Activated naive CD4-positive, alpha-beta T cell treated with anti-CD3 and anti-CD28 coated beads for 36 hours (primary cell): ENCODE measurements around the gene TMEM14A. TPM values are rescaled to one million over a fixed set of nuclear protein-coding genes. Genes with fewer than 3 reads are reported as not detected.
"Not testable (repeated sequence)": the region's sequence is repeated elsewhere in the genome, so short reads cannot be mapped to it uniquely, and the experiment has no call there.

ENCODE experiments used
- CTCF ChIA-PET: fragments of 350-600 bp; sonication (Branson Sonifier 250); formaldehyde crosslinking; loops from one replicate; lab custom pipeline; 2021; ENCODE audit warnings: antibody characterized with exemption; lab: Charles Lee
- DNase-seq: peaks from one replicate; pipeline ENCODE4 v3.0.0-alpha.2; 2020
- H3K27ac Mint-ChIP-seq: one replicate; pipeline ENCODE4 v1.8.0; 2021; ENCODE audit warnings: mild to moderate bottlenecking, mixed read lengths
- H3K27me3 Mint-ChIP-seq: one replicate; pipeline ENCODE4 v1.8.0; 2021; ENCODE audit warnings: low read depth, mixed read lengths
- H3K36me3 Mint-ChIP-seq: one replicate; pipeline ENCODE4 v1.8.0; 2021; ENCODE audit warnings: low read depth, mixed read lengths
- H3K4me1 Mint-ChIP-seq: one replicate; pipeline ENCODE4 v1.8.0; 2021; ENCODE audit warnings: low read depth, mixed read lengths
- H3K4me3 Mint-ChIP-seq: one replicate; pipeline ENCODE4 v1.8.0; 2021; ENCODE audit warnings: mild to moderate bottlenecking, moderate library complexity, mixed read lengths
- H3K9me3 Mint-ChIP-seq: one replicate; pipeline ENCODE4 v1.8.0; 2021; ENCODE audit warnings: mixed read lengths
- intact Hi-C: fragments of 100-400 bp; cut with micrococcal nuclease; formaldehyde crosslinking; loops from one replicate; pipeline ENCODE4 v1.15.1; 2023
- total RNA-seq, 2 experiments: library from RNA; stranded (reverse); gene quantifications; one replicate each; pipeline ENCODE4 v1.2.3, GENCODE V29; 2021

TMEM14A gene
- total RNA-seq, 2 experiments from 2014 or later, result 10.4 to 11.0 TPM

- H3K27me3 Mint-ChIP-seq, result no peaks in the 10 kb centered on the region
- CTCF ChIA-PET, result interaction anchor here (0.7 to 2.8 kb wide), 4 partner anchors 9 to 256 kb away, joined by 3 to 12 read pairs (median 5); no protein-coding TSS in a partner anchor
- H3K27ac Mint-ChIP-seq, result no peak overlapping the region
- H3K4me3 Mint-ChIP-seq, result no peak overlapping the region
- H3K36me3 Mint-ChIP-seq, result peaks cover 3% of the 10 kb centered on the region
- H3K9me3 Mint-ChIP-seq, result no peaks in the 10 kb centered on the region
- peak; percentile 19 for DNase-seq
- H3K4me1 Mint-ChIP-seq, result peaks cover 23% of the 10 kb centered on the region
- intact Hi-C loops, result loop anchor here (5.0 kb wide), 1 partner anchor 325 kb away; the partner anchor contains the start of gene GSTA4
Observed at GRCh38 chr6:52672412-52673025, 1.6 kb downstream of the TMEM14A start.

- no peak for DNase-seq
- Mint-ChIP-seq H3K9me3 (no peaks in the 10 kb centered on the region), H3K4me3 (no peak overlapping the region), H3K36me3 (peaks cover 3% of the 10 kb centered on the region), H3K27me3 (no peaks in the 10 kb centered on the region), H3K4me1 (peaks cover 23% of the 10 kb centered on the region), H3K27ac (no peak overlapping the region)
- intact Hi-C loops, result loop anchor here (5.0 kb wide), 1 partner anchor 323 kb away; the partner anchor contains the start of gene GSTA4
- CTCF ChIA-PET, result interaction anchor here (1.2 to 1.3 kb wide), 2 partner anchors 22 to 40 kb away, joined by 3 to 4 read pairs; no protein-coding TSS in a partner anchor
Observed at GRCh38 chr6:52674666-52675065, 3.8 kb downstream of the TMEM14A start.

GRCh38 chr6:52675372-52675771 is 4.5 kb downstream of the TMEM14A start:
- no peaks in the 10 kb centered on the region for H3K9me3 Mint-ChIP-seq
- H3K4me1 Mint-ChIP-seq, result peaks cover 23% of the 10 kb centered on the region
- intact Hi-C loops, result no loop called here
- peaks cover 3% of the 10 kb centered on the region for H3K36me3 Mint-ChIP-seq
- no peaks in the 10 kb centered on the region for H3K27me3 Mint-ChIP-seq
- CTCF ChIA-PET, result interaction anchor here (0.8 to 1.2 kb wide), 3 partner anchors 11 to 23 kb away, joined by 3 read pairs; no protein-coding TSS in a partner anchor
- DNase-seq, result no peak
- no peak overlapping the region for H3K4me3 Mint-ChIP-seq
- no peak overlapping the region for H3K27ac Mint-ChIP-seq

- H3K36me3 Mint-ChIP-seq, result not testable (repeated sequence)
Observed at GRCh38 chr6:52676631-52677030, 5.7 kb downstream of the TMEM14A start.

GRCh38 chr6:52681416-52681815 is 10.5 kb downstream of the TMEM14A start:
- H3K9me3 Mint-ChIP-seq, result no peaks in the 10 kb centered on the region
- H3K27ac Mint-ChIP-seq, result no peak overlapping the region
- H3K27me3 Mint-ChIP-seq, result no peaks in the 10 kb centered on the region
- H3K4me3 Mint-ChIP-seq, result no peak overlapping the region
- CTCF ChIA-PET, result interaction anchor here (0.6 kb wide), 1 partner anchor 392 kb away, joined by 3 read pairs; no protein-coding TSS in a partner anchor
- no peak for DNase-seq
- intact Hi-C loops, result no loop called here
- peaks cover 8% of the 10 kb centered on the region for H3K36me3 Mint-ChIP-seq
- no peaks in the 10 kb centered on the region for H3K4me1 Mint-ChIP-seq

More at GRCh38 chr6:52676631-52677030, 5.7 kb downstream of the TMEM14A start:
- H3K27ac Mint-ChIP-seq, DNase-seq, H3K4me3 Mint-ChIP-seq, H3K9me3 Mint-ChIP-seq, CTCF ChIA-PET, intact Hi-C loops, H3K27me3 Mint-ChIP-seq: not testable (repeated sequence)
- peaks cover 14% of the 10 kb centered on the region for H3K4me1 Mint-ChIP-seq

- Mint-ChIP-seq H3K4me1 (no peaks in the 10 kb centered on the region), H3K36me3 (peaks cover 5% of the 10 kb centered on the region), H3K9me3 (no peaks in the 10 kb centered on the region), H3K27me3 (no peaks in the 10 kb centered on the region), H3K27ac (no peak overlapping the region), H3K4me3 (no peak overlapping the region)
- DNase-seq, result no peak
- CTCF ChIA-PET, result interaction anchor here (0.5 to 1.5 kb wide), 2 partner anchors 271 to 393 kb away, joined by 4 read pairs; no protein-coding TSS in a partner anchor
- intact Hi-C loops, result no loop called here
Observed at GRCh38 chr6:52686878-52687699, 16.2 kb downstream of the TMEM14A start.

- Mint-ChIP-seq H3K4me3 (no peak overlapping the region), H3K36me3 (peaks cover 2% of the 10 kb centered on the region), H3K27ac (no peak overlapping the region), H3K4me1 (no peaks in the 10 kb centered on the region), H3K9me3 (peaks cover 2% of the 10 kb centered on the region), H3K27me3 (no peaks in the 10 kb centered on the region)
- intact Hi-C loops, result no loop called here
- DNase-seq, result no peak
- CTCF ChIA-PET, result interaction anchor here (0.7 to 1.0 kb wide), 2 partner anchors 41 to 622 kb away, joined by 3 to 4 read pairs; no protein-coding TSS in a partner anchor
Observed at GRCh38 chr6:52689857-52690256, 18.9 kb downstream of the TMEM14A start.

GRCh38 chr6:52691718-52692117 is 20.8 kb downstream of the TMEM14A start:
- H3K27me3 Mint-ChIP-seq, result no peaks in the 10 kb centered on the region
- CTCF ChIA-PET, result interaction anchor here (0.6 to 1.0 kb wide), 2 partner anchors 16 to 397 kb away, joined by 3 read pairs; no protein-coding TSS in a partner anchor
- no peak overlapping the region for H3K4me3 Mint-ChIP-seq
- H3K4me1 Mint-ChIP-seq, result no peaks in the 10 kb centered on the region
- H3K9me3 Mint-ChIP-seq, result peaks cover 2% of the 10 kb centered on the region
- H3K27ac Mint-ChIP-seq, result no peak overlapping the region
- intact Hi-C loops, result no loop called here
- no peak for DNase-seq
- H3K36me3 Mint-ChIP-seq, result no peaks in the 10 kb centered on the region

GRCh38 chr6:52693773-52694172 is 22.9 kb downstream of the TMEM14A start:
- no peaks in the 10 kb centered on the region for H3K36me3 Mint-ChIP-seq
- peaks cover 2% of the 10 kb centered on the region for H3K9me3 Mint-ChIP-seq
- CTCF ChIA-PET, result no interaction called here
- H3K27me3 Mint-ChIP-seq, result peaks cover 2% of the 10 kb centered on the region
- H3K4me1 Mint-ChIP-seq, result no peaks in the 10 kb centered on the region
- intact Hi-C loops, result no loop called here
- H3K27ac Mint-ChIP-seq, result no peak overlapping the region
- no peak overlapping the region for H3K4me3 Mint-ChIP-seq
- no peak for DNase-seq

- intact Hi-C loops, result no loop called here
- no peaks in the 10 kb centered on the region for H3K36me3 Mint-ChIP-seq
- peaks cover 2% of the 10 kb centered on the region for H3K9me3 Mint-ChIP-seq
- DNase-seq, result no peak
- no peaks in the 10 kb centered on the region for H3K4me1 Mint-ChIP-seq
- H3K27me3 Mint-ChIP-seq, result peaks cover 2% of the 10 kb centered on the region
- CTCF ChIA-PET, result no interaction called here
- no peak overlapping the region for H3K27ac Mint-ChIP-seq
- no peak overlapping the region for H3K4me3 Mint-ChIP-seq
Observed at GRCh38 chr6:52694404-52694803, 23.5 kb downstream of the TMEM14A start.

GRCh38 chr6:52696418-52696817 is 25.5 kb downstream of the TMEM14A start:
- Mint-ChIP-seq H3K9me3 (peaks cover 2% of the 10 kb centered on the region), H3K36me3 (no peaks in the 10 kb centered on the region), H3K4me3 (no peak overlapping the region), H3K27me3 (peaks cover 7% of the 10 kb centered on the region), H3K4me1 (no peaks in the 10 kb centered on the region), H3K27ac (no peak overlapping the region)
- CTCF ChIA-PET, result interaction anchor here (1.2 kb wide), 1 partner anchor 44 kb away, joined by 5 read pairs; no protein-coding TSS in a partner anchor
- intact Hi-C loops, result no loop called here
- no peak for DNase-seq

GRCh38 chr6:52697903-52698302 is 27.0 kb downstream of the TMEM14A start:
- Mint-ChIP-seq H3K9me3 (peaks cover 2% of the 10 kb centered on the region), H3K27ac (no peak overlapping the region), H3K36me3 (no peaks in the 10 kb centered on the region), H3K4me1 (no peaks in the 10 kb centered on the region), H3K27me3 (peaks cover 9% of the 10 kb centered on the region), H3K4me3 (no peak overlapping the region)
- intact Hi-C loops, result no loop called here
- DNase-seq, result no peak
- CTCF ChIA-PET, result no interaction called here
